ENCODE results near the gene PIK3C2G. TPM values are rescaled to one million over a fixed set of nuclear protein-coding genes. Genes with fewer than 3 reads are reported as not detected.

Gene PIK3C2G
- total and polyA plus RNA-seq, 7 donors, result under 0.01 TPM; not detected in 6

GRCh38 chr12:18416412-18416811 is 155.1 kb downstream of the PIK3C2G start:
- H3K27ac ChIP-seq, result no peak overlapping the region
- ATAC-seq (no peak), DNase-seq (no peak)
- no peak overlapping the region for H3K4me3 ChIP-seq
- no peaks in the 10 kb centered on the region for H3K9me3 ChIP-seq
- H3K27me3 ChIP-seq (ENCODE audit: insufficient read depth in 3 of 3, low read length in 2 of 3), result no peaks in the 10 kb centered on the region
- H3K4me1 ChIP-seq, result no peaks in the 10 kb centered on the region
- 87 to 90% (median 88%) methylated on average over 2 of the region's 2 CpGs for WGBS, 3 donors
- intact Hi-C loops (cut with DNase I), result no loop called here
- TF ChIP-seq CTCF (IDR thresholded peaks at IDR 0.05), result no peak
- no peaks in the 10 kb centered on the region for H3K36me3 ChIP-seq (ENCODE audit: insufficient read depth in 1 of 2, low read depth in 1 of 2)

GRCh38 chr12:18419311-18419710 is 158.0 kb downstream of the PIK3C2G start:
- intact Hi-C loops (cut with DNase I), result no loop called here
- no peak for DNase-seq
- Histone ChIP-seq H3K27ac (no peak overlapping the region), H3K4me3 (no peak overlapping the region), H3K4me1 (no peaks in the 10 kb centered on the region), H3K36me3 (ENCODE audit: insufficient read depth in 1 of 2, low read depth in 1 of 2) (no peaks in the 10 kb centered on the region), H3K9me3 (no peaks in the 10 kb centered on the region), H3K27me3 (ENCODE audit: insufficient read depth in 3 of 3, low read length in 2 of 3) (peaks cover 0 to 1% (median 0%) of the 10 kb centered on the region in 3 donors)
- TF ChIP-seq CTCF (IDR thresholded peaks at IDR 0.05), result no peak
- 53% methylated on average over 4 of the region's 4 CpGs for WGBS, 3 donors
- no peak for ATAC-seq

- peaks cover 0 to 1% (median 0%) of the 10 kb centered on the region in 3 donors for H3K27me3 ChIP-seq (ENCODE audit: insufficient read depth in 3 of 3, low read length in 2 of 3)
- no peak overlapping the region for H3K4me3 ChIP-seq
- H3K9me3 ChIP-seq, result no peaks in the 10 kb centered on the region
- no peaks in the 10 kb centered on the region for H3K4me1 ChIP-seq
- DNase-seq (no peak), ATAC-seq (no peak)
- no peaks in the 10 kb centered on the region for H3K36me3 ChIP-seq (ENCODE audit: insufficient read depth in 1 of 2, low read depth in 1 of 2)
- no peak for TF ChIP-seq CTCF (IDR thresholded peaks at IDR 0.05)
- WGBS, 3 donors, result 40 to 57% (median 46%) methylated on average over 3 of the region's 3 CpGs
- intact Hi-C loops (cut with DNase I), result no loop called here
- no peak overlapping the region for H3K27ac ChIP-seq
Measured at GRCh38 chr12:18421867-18422266, 160.5 kb downstream of the PIK3C2G start.

- H3K27ac ChIP-seq, result no peak overlapping the region
- no peak for ATAC-seq
- intact Hi-C loops (cut with DNase I), result no loop called here
Measured at GRCh38 chr12:18422871-18423270, 161.6 kb downstream of the PIK3C2G start.

More at GRCh38 chr12:18422871-18423270, 161.6 kb downstream of the PIK3C2G start:
- no peak for TF ChIP-seq CTCF (IDR thresholded peaks at IDR 0.05)
- Histone ChIP-seq H3K4me3 (no peak overlapping the region), H3K4me1 (no peaks in the 10 kb centered on the region), H3K27me3 (ENCODE audit: insufficient read depth in 3 of 3, low read length in 2 of 3) (peaks cover 0 to 1% (median 0%) of the 10 kb centered on the region in 3 donors), H3K9me3 (no peaks in the 10 kb centered on the region), H3K36me3 (ENCODE audit: insufficient read depth in 1 of 2, low read depth in 1 of 2) (no peaks in the 10 kb centered on the region)
- DNase-seq, result no peak
